ENCODE results near the gene SASS6. TPM values are rescaled to one million over a fixed set of nuclear protein-coding genes. Genes with fewer than 3 reads are reported as not detected.

The SASS6 gene
- total RNA-seq, 1 experiment from 2014 or later: 16.8 TPM

- Histone ChIP-seq H3K9me3 (ENCODE audit: low read depth, low read length, poor library complexity, severe bottlenecking) (no peaks in the 10 kb centered on the region), H3K27me3 (replicated peaks; ENCODE audit: insufficient read depth, low read depth, low read length, poor library complexity) (no peaks in the 10 kb centered on the region), H3K4me1 (ENCODE audit: insufficient read depth, low read length, poor library complexity, severe bottlenecking) (no peaks in the 10 kb centered on the region), H3K4me3 (ENCODE audit: low read depth, low read length, poor library complexity, severe bottlenecking) (no peak overlapping the region), H3K27ac (ENCODE audit: low read depth, low read length, poor library complexity, severe bottlenecking) (no peak overlapping the region), H3K36me3 (ENCODE audit: insufficient read depth, low read length, poor library complexity, severe bottlenecking) (peaks cover 52% of the 10 kb centered on the region)
- CTCF ChIA-PET: no interaction called here
- TF ChIP-seq EZH2 (IDR thresholded peaks at IDR 0.05; ENCODE audit: borderline replicate concordance, low read depth, low read length, poor library complexity, severe bottlenecking) (no peak), CTCF (conservative IDR thresholded peaks at IDR 0.05; ENCODE audit: low read depth, low read length) (no peak)
- POLR2A ChIA-PET (ENCODE audit: low non-redundant PET): no interaction called here
- no peak for DNase-seq (ENCODE audit: low spot score)
- intact Hi-C loops (cut with micrococcal nuclease; ENCODE audit: unreplicated experiment): no loop called here
- no TSS peak for BruUV-seq (replicated peaks)
Observed at GRCh38 chr1:100107696-100108095, 25.0 kb downstream of the SASS6 start.

GRCh38 chr1:100101564-100101963 is 31.2 kb downstream of the SASS6 start:
- intact Hi-C loops (cut with micrococcal nuclease; ENCODE audit: unreplicated experiment): no loop called here
- Histone ChIP-seq H3K9me3 (ENCODE audit: low read depth, low read length, poor library complexity, severe bottlenecking) (no peaks in the 10 kb centered on the region), H3K27me3 (replicated peaks; ENCODE audit: insufficient read depth, low read depth, low read length, poor library complexity) (no peaks in the 10 kb centered on the region), H3K27ac (ENCODE audit: low read depth, low read length, poor library complexity, severe bottlenecking) (no peak overlapping the region), H3K36me3 (ENCODE audit: insufficient read depth, low read length, poor library complexity, severe bottlenecking) (peaks cover 63% of the 10 kb centered on the region), H3K4me3 (ENCODE audit: low read depth, low read length, poor library complexity, severe bottlenecking) (no peak overlapping the region), H3K4me1 (ENCODE audit: insufficient read depth, low read length, poor library complexity, severe bottlenecking) (no peaks in the 10 kb centered on the region)
- no peak for DNase-seq (ENCODE audit: low spot score)
- CTCF ChIA-PET: no interaction called here
- POLR2A ChIA-PET (ENCODE audit: low non-redundant PET): no interaction called here
- TF ChIP-seq CTCF (conservative IDR thresholded peaks at IDR 0.05; ENCODE audit: low read depth, low read length): no peak
- no peak for TF ChIP-seq EZH2 (IDR thresholded peaks at IDR 0.05; ENCODE audit: borderline replicate concordance, low read depth, low read length, poor library complexity, severe bottlenecking)
- no TSS peak for BruUV-seq (replicated peaks)

- ChIA-PET CTCF (no interaction called here), POLR2A (ENCODE audit: low non-redundant PET) (no interaction called here)
- no TSS peak for BruUV-seq (replicated peaks)
- TF ChIP-seq EZH2 (IDR thresholded peaks at IDR 0.05; ENCODE audit: borderline replicate concordance, low read depth, low read length, poor library complexity, severe bottlenecking) (no peak), CTCF (conservative IDR thresholded peaks at IDR 0.05; ENCODE audit: low read depth, low read length) (no peak)
- no peaks in the 10 kb centered on the region for H3K4me1 ChIP-seq (ENCODE audit: insufficient read depth, low read length, poor library complexity, severe bottlenecking)
- no peak for DNase-seq (ENCODE audit: low spot score)
- H3K27ac ChIP-seq (ENCODE audit: low read depth, low read length, poor library complexity, severe bottlenecking): no peak overlapping the region
- H3K36me3 ChIP-seq (ENCODE audit: insufficient read depth, low read length, poor library complexity, severe bottlenecking): peaks cover 51% of the 10 kb centered on the region
- H3K9me3 ChIP-seq (ENCODE audit: low read depth, low read length, poor library complexity, severe bottlenecking): peaks cover 3% of the 10 kb centered on the region
- H3K4me3 ChIP-seq (ENCODE audit: low read depth, low read length, poor library complexity, severe bottlenecking): no peak overlapping the region
- intact Hi-C loops (cut with micrococcal nuclease; ENCODE audit: unreplicated experiment): no loop called here
- H3K27me3 ChIP-seq (replicated peaks; ENCODE audit: insufficient read depth, low read depth, low read length, poor library complexity): no peaks in the 10 kb centered on the region
Observed at GRCh38 chr1:100100202-100100601, 32.5 kb downstream of the SASS6 start.
